ENCODE data around the gene SLC40A1.

Gene SLC40A1

DNA sequence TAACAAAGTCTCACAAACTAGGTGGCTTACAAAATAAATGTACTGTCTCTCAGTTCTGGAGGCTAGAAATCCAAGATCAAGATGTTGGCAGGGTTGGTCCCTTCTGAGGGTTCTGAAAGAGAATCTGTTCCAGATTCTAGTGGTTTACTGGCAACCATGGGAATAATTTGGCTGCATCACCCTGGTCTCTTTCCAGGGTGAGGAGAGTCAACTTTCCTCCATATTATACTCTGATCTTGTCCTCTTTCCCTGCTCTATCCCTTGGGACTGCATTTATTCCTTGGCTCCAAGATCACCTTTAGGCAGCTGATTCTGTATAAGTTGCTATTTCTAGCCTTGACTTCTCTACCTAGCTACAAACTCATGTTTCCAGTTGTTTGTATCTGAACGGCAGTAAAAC, 35.2 kb downstream of the SLC40A1 start:
- no peak for DNase-seq (ENCODE audit: low read depth, low spot score)
- no peak for TF ChIP-seq CTCF (IDR thresholded peaks at IDR 0.05; ENCODE audit: insufficient read depth, low read length, missing control alignments)
- ChIA-PET POLR2A (no interaction called here), CTCF (no interaction called here)
- H3K4me3 ChIP-seq (ENCODE audit: low read depth, low read length): no peak overlapping the region

DNA sequence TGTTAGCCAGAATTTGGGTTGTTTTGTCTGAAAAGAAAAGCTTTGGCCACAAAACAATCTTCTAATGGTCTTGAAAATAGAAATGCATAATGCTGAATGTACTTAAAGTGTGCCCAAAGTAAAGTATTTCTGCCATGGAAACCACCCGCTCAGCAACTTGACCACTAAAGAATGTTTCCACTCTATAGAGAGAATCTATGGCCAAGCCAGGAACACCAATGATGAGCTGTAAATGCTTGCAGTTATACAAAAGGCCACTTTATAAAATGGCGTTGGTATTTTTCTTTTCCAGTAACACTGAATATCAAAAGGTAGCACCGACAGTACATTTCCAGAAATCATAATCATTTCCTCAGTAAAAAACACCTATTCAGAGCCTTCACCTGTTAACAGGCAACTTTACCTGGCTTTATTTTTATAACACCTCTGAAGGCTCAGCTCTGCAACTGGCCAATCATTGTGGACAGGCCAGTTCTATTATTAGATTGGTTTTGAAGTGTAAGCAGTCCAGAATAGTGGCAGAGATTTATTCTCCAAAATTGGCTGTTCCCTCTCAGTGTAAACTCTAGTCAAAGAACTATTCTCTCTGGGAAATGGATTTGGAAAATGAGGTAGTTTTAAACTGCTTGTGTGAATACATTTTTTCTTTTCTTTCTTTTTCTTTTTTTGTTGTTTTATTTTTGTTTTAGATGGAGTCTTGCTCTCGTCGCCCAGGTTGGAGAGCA, 36.1 kb downstream of the SLC40A1 start:
- POLR2A ChIA-PET: no interaction called here
- TF ChIP-seq CTCF (IDR thresholded peaks at IDR 0.05; ENCODE audit: insufficient read depth, low read length, missing control alignments): no peak
- no peak for DNase-seq (ENCODE audit: low read depth, low spot score)
- no peak overlapping the region for H3K4me3 ChIP-seq (ENCODE audit: low read depth, low read length)
- CTCF ChIA-PET: no interaction called here

GRCh38 chr2:189543367-189543766, 37.2 kb downstream of the SLC40A1 start:
- H3K4me3 ChIP-seq (ENCODE audit: low read depth, low read length): no peak overlapping the region
- ChIA-PET CTCF (no interaction called here), POLR2A (no interaction called here)
- no peak for DNase-seq (ENCODE audit: low read depth, low spot score)
- no peak for TF ChIP-seq CTCF (IDR thresholded peaks at IDR 0.05; ENCODE audit: insufficient read depth, low read length, missing control alignments)

GRCh38 chr2:189542145-189542882, 38.3 kb downstream of the SLC40A1 start:
- no peak for TF ChIP-seq CTCF (IDR thresholded peaks at IDR 0.05; ENCODE audit: insufficient read depth, low read length, missing control alignments)
- CTCF ChIA-PET: no interaction called here
- no peak overlapping the region for H3K4me3 ChIP-seq (ENCODE audit: low read depth, low read length)
- POLR2A ChIA-PET: no interaction called here
- no peak for DNase-seq (ENCODE audit: low read depth, low spot score)

- no peak for DNase-seq (ENCODE audit: low read depth, low spot score)
- H3K4me3 ChIP-seq (ENCODE audit: low read depth, low read length): no peak overlapping the region
- ChIA-PET POLR2A (no interaction called here), CTCF (interaction anchor here (1.5 kb wide), 1 partner anchor 10 kb away, joined by 3 read pairs; no protein-coding TSS in a partner anchor)
- no peak for TF ChIP-seq CTCF (IDR thresholded peaks at IDR 0.05; ENCODE audit: insufficient read depth, low read length, missing control alignments)
Observed at GRCh38 chr2:189541591-189541990, 39.0 kb downstream of the SLC40A1 start.

GRCh38 chr2:189540551-189540950, 40.0 kb downstream of the SLC40A1 start:
- ChIA-PET CTCF (interaction anchor here (1.5 kb wide), 1 partner anchor 9 kb away, joined by 3 read pairs; no protein-coding TSS in a partner anchor), POLR2A (no interaction called here)
- no peak for DNase-seq (ENCODE audit: low read depth, low spot score)
- no peak overlapping the region for H3K4me3 ChIP-seq (ENCODE audit: low read depth, low read length)
- TF ChIP-seq CTCF (IDR thresholded peaks at IDR 0.05; ENCODE audit: insufficient read depth, low read length, missing control alignments): no peak

Measured in AG04449 (cell line).